C4-2B (cell line): ENCODE measurements around the gene ZNF736.
"Not testable (repeated sequence)": the region's sequence is repeated elsewhere in the genome, so short reads cannot be mapped to it uniquely, and the experiment has no call there.

Experiments
- ZFX ChIP-seq: fragments of 450-650 bp; IDR thresholded peaks from 2 replicates; pipeline ENCODE4 v1.6.1; 2017
- TF ChIP-seq, protein P1 (sequence below): fragments of 450-650 bp; conservative IDR thresholded peaks from 2 replicates; pipeline ENCODE4 v1.5.1; 2017; ENCODE audit warnings: mild to moderate bottlenecking

DNA sequence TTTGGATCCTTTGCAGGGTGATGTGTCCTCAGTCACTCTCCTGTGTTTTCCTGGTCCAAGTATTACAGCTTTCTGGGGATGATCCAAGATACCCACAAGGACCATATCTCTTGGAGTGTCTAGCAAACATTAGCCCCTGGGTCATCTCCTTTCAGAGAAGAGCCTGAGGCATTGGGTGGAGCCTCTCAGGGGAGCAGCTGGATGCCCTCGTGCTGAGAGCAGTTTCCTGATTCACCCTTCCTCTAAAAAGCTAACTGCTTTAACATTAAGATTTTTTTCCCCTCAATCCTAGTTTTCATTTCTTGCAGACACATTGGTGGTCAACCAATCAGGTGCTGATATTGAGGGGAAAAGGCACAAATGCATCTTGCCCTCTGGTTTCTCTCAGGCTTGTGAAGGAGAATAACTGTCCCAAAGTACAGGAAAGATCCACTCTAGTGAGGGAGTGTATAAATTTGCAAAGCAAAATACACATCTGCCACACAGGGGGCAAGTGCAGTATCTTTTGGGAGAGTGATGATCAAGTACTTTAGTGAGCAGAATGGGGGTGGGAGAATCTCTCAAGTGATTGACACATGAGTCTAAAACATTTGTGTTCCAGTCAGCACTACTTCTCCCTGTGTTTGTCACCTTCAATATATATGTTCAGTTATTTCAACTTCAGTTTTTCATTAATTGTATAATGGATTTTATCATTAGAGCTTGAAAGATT is 2.4 kb downstream of the ZNF736 start:
- TF ChIP-seq, protein P1, sequence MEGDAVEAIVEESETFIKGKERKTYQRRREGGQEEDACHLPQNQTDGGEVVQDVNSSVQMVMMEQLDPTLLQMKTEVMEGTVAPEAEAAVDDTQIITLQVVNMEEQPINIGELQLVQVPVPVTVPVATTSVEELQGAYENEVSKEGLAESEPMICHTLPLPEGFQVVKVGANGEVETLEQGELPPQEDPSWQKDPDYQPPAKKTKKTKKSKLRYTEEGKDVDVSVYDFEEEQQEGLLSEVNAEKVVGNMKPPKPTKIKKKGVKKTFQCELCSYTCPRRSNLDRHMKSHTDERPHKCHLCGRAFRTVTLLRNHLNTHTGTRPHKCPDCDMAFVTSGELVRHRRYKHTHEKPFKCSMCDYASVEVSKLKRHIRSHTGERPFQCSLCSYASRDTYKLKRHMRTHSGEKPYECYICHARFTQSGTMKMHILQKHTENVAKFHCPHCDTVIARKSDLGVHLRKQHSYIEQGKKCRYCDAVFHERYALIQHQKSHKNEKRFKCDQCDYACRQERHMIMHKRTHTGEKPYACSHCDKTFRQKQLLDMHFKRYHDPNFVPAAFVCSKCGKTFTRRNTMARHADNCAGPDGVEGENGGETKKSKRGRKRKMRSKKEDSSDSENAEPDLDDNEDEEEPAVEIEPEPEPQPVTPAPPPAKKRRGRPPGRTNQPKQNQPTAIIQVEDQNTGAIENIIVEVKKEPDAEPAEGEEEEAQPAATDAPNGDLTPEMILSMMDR: not testable (repeated sequence)
- not testable (repeated sequence) for TF ChIP-seq ZFX
